BJ (cell line): Measurements from ENCODE around the gene RPL28. TPM values are rescaled to one million over a fixed set of nuclear protein-coding genes. Genes with fewer than 3 reads are reported as not detected.

Experiments
- CTCF ChIA-PET: fragments of 350-600 bp; formaldehyde crosslinking; extraction: SDS; loops from one replicate; lab custom pipeline; 2021; ENCODE audit warnings: antibody characterized with exemption, inconsistent platforms; lab: Yijun Ruan, JAX
- POLR2A ChIA-PET: fragments of 300-600 bp; sonication (Branson Sonifier 250); formaldehyde crosslinking; extraction: SDS; loops from one replicate; lab custom pipeline; 2021; ENCODE audit warnings: antibody characterized with exemption; lab: Charles Lee
- DNase-seq: peaks from one replicate; pipeline ENCODE4 v3.0.0-alpha.2; 2011; ENCODE audit warnings: low read depth
- H3K27me3 ChIP-seq: 2 replicates; pipeline ENCODE4 v1.6.0; 2011; ENCODE audit warnings: low read length; ENCODE audit not compliant: control insufficient read depth, insufficient read depth
- H3K36me3 ChIP-seq: 2 replicates; pipeline ENCODE4 v1.5.1; 2011; ENCODE audit warnings: low read length; ENCODE audit not compliant: control insufficient read depth, insufficient read depth
- H3K4me3 ChIP-seq: 2 replicates; pipeline ENCODE4 v1.5.1; 2011; ENCODE audit warnings: low read depth, mild to moderate bottlenecking, control low read depth, low read length
- polyA plus RNA-seq: library from polyadenylated mRNA; depleted of rRNA; stranded (reverse); fragments of >200 nt; gene quantifications from 2 replicates; pipeline ENCODE4 v1.2.3, GENCODE V29; 2011
- TF ChIP-seq, protein P1 (sequence below): IDR thresholded peaks from 2 replicates; pipeline ENCODE4 v1.5.1; 2011; ENCODE audit warnings: low read depth, mild to moderate bottlenecking, control low read depth, inconsistent platforms, low read length, moderate library complexity; ENCODE audit not compliant: insufficient read depth

RPL28 gene
- polyA plus RNA-seq, 1 experiment, result 838 TPM

DNA sequence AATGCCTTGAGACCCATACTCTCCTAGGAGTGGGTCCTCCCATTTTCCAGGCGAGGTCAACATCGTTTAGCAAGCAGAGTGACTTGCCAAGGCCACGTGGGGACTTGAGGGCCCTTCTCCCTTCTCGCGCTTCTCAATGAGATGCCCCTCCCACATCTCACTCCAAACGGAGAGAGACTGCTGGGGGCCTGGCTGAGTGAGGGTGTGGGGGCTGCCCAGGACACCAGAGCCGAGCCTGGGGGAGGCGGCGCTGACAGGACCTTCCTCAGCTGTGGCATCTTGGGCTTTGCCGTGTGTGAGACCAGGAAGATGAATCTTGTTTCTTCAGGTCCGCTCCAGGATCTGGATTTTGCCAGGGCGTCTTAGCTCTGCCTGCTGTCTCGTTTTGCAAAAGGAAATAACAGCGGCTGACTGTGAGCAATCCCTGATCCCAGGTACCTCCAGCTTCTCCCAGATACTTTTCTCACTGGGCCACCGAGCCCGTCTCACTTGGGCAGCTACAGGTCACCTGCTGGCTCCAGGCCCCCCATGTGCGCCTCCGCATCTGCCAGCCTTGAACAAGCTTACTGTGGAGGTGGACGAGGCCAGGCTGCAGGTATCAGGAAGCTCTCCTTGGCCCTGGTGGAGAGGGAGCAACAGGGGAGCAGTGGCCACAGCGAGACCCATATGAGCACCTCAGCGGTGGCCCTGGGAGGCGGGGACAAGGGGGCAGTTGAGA, 37.3 kb upstream of the RPL28 start:
- ChIA-PET CTCF (interaction anchor here (1.5 kb wide), 1 partner anchor 207 kb away, joined by 3 read pairs; no protein-coding TSS in a partner anchor), POLR2A (no interaction called here)
- H3K4me3 ChIP-seq, result no peak overlapping the region
- peaks cover 5% of the 10 kb centered on the region for H3K36me3 ChIP-seq
- TF ChIP-seq, protein P1, sequence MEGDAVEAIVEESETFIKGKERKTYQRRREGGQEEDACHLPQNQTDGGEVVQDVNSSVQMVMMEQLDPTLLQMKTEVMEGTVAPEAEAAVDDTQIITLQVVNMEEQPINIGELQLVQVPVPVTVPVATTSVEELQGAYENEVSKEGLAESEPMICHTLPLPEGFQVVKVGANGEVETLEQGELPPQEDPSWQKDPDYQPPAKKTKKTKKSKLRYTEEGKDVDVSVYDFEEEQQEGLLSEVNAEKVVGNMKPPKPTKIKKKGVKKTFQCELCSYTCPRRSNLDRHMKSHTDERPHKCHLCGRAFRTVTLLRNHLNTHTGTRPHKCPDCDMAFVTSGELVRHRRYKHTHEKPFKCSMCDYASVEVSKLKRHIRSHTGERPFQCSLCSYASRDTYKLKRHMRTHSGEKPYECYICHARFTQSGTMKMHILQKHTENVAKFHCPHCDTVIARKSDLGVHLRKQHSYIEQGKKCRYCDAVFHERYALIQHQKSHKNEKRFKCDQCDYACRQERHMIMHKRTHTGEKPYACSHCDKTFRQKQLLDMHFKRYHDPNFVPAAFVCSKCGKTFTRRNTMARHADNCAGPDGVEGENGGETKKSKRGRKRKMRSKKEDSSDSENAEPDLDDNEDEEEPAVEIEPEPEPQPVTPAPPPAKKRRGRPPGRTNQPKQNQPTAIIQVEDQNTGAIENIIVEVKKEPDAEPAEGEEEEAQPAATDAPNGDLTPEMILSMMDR, result no peak
- DNase-seq, result no peak
- H3K27me3 ChIP-seq, result peaks cover 10% of the 10 kb centered on the region

DNA sequence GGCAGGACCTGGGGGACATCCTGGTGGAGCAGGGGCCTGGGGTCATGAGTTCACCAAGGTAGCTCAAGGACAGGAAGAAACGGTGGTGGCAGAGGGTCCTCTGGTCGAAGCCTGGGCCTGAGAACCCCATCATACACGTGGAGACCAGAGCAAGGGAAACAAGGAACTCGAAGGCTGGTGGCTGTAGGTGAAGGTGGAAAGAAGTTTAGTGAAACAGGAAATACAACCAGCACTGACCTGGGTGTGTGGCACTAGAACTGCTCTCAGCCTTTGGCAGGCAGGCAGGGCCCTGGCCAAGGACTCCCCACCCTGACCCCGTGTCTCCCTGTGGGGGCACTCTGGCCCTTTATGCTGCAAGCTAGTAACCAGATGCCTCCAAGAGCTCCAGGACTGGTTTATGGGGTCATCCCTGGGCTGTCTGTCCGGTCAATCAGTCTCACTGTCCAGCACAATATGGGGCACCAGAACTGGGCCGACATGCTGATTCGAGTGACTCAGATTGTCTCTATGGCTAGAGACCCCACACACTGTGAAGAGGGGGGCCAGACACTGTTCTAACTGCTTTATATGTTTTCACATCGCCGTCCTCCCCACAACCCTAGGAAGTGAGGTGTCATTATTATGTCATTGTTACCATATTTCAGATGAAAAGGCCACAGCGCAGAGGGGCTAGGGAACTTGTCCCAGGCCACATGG, 35.0 kb upstream of the RPL28 start:
- ChIA-PET CTCF (interaction anchor here (0.7 to 1.1 kb wide), 3 partner anchors 10 to 111 kb away, joined by 3 read pairs; partner anchors contain the start of gene ISOC2), POLR2A (no interaction called here)
- TF ChIP-seq, protein P1, result no peak
- H3K27me3 ChIP-seq, result peaks cover 20% of the 10 kb centered on the region
- DNase-seq, result no peak
- H3K4me3 ChIP-seq, result no peak overlapping the region
- H3K36me3 ChIP-seq, result peaks cover 3% of the 10 kb centered on the region; the same call in 1 of the 2 replicates

DNA sequence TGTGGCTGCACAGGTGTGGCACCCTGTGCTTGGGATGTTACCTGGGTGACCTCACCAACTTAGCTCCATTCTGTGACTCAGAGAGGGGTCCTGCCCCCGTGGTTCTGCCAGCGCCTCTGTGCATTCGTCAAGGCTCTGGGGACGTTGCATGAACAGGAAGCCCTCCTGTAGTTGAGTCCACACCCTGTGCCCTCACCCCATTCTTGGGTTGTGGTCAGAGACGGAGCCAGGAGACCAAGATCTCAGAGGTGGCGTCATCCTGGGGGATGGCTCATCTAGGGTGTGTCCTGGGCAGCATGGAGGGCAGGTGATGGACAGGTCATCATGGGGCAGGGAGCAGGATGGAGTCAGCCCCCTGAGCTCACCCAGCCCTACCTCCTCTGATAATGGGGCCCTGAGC, 33.7 kb upstream of the RPL28 start:
- no peak for DNase-seq
- TF ChIP-seq, protein P1, result no peak
- ChIA-PET CTCF (no interaction called here), POLR2A (no interaction called here)
- H3K36me3 ChIP-seq, result 0 out of 2 replicates have a peak, but pooled peaks cover 1% of the 10 kb centered on the region
- no peak overlapping the region for H3K4me3 ChIP-seq
- peaks cover 24% of the 10 kb centered on the region for H3K27me3 ChIP-seq

DNA sequence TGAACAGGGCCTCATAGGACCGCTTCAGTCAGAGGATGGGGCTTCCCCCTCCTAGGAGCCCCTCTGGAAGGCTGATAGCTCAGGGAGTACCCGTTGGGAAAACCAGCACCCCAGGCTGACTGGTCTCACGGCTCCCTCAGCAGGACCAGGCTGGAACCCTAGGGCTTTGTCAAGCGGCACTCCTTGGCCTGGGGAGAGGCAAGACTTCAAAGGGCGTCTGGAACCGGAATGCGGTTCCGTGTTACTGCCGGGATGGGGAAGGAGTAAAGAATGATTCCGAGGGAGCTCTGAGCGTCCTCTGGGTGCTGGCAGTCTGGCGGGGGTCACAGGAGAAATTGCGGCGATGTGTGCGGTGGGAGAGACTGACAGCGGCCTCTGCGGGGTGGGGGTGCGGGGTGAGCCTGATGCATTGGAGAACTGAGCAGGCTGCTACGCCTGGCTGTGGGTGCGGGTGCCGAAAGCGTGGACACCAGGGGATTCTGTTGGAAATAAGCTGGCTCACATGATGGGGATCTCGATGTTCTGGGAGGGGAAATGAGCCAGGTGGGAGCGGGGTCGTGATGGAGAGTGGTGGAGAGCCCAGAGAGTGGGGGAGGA, 33.1 kb upstream of the RPL28 start:
- H3K27me3 ChIP-seq, result peaks cover 26% of the 10 kb centered on the region
- ChIA-PET POLR2A (no interaction called here), CTCF (no interaction called here)
- 0 out of 2 replicates have a peak, but pooled peaks cover under 1% of the 10 kb centered on the region for H3K36me3 ChIP-seq
- DNase-seq, result no peak
- TF ChIP-seq, protein P1, result no peak
- H3K4me3 ChIP-seq, result no peak overlapping the region

DNA sequence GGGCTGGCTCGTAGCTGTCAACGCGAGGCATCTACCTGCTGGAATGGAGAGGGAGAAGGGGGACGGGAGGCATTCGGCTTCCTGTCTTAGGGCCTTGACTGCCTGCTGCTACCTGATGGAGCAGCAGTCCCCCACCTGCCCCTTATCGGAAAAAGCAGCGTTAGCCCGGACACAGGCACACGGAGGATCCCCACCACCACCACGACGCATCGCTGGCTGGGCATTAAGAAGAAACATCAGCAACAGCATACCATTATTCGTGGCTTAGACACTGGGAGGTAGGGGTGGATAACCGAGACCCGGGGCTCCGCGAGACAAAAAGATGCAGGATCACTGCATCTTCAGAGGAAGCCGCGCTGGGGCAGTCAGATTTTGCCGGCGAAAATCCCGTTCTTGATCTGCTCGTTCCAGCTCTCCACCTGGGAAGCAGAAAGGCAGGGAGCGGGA, 32.4 kb upstream of the RPL28 start:
- DNase-seq, result no peak
- ChIA-PET POLR2A (no interaction called here), CTCF (no interaction called here)
- Histone ChIP-seq H3K4me3 (peak overlapping the region; percentile 54), H3K27me3 (peaks cover 26% of the 10 kb centered on the region), H3K36me3 (no peaks in the 10 kb centered on the region)
- TF ChIP-seq, protein P1, result no peak
